Caco-2 (cell line): Measurements from ENCODE around the gene MIPEP. TPM values are rescaled to one million over a fixed set of nuclear protein-coding genes. Genes with fewer than 3 reads are reported as not detected.

Experiments
- BruUV-seq: library from RNA; stranded (reverse); fragments of 400-500 nt; replicated peaks from 2 replicates; lab custom pipeline; 2021; lab: Mats Ljungman, UMichigan
- CTCF ChIA-PET: fragments of 300-600 bp; sonication (Branson Sonifier 250); formaldehyde crosslinking; loops from one replicate; lab custom pipeline; 2022; ENCODE audit warnings: antibody characterized with exemption; lab: Charles Lee
- POLR2A ChIA-PET: fragments of 300-600 bp; sonication (Branson Sonifier 250); formaldehyde crosslinking; loops from one replicate; lab custom pipeline; 2022; ENCODE audit warnings: antibody characterized with exemption; lab: Charles Lee
- DNase-seq, 2 experiments: peaks; one replicate each; pipeline versions ENCODE4 v3.0.0 to v3.0.0-alpha.2; 2020 to 2022
- H3K27me3 ChIP-seq: replicated peaks from 2 replicates; pipeline ENCODE4 v1.6.0; 2011; ENCODE audit warnings: low read length; ENCODE audit not compliant: control insufficient read depth, insufficient read depth
- H3K36me3 ChIP-seq: 2 replicates; pipeline ENCODE4 v1.5.1; 2011; ENCODE audit warnings: low read length; ENCODE audit not compliant: control insufficient read depth, insufficient read depth
- H3K4me1 ChIP-seq: fragments of 250-450 bp; sonication (Bioruptor Pico); 2 replicates; pipeline ENCODE4 v1.5.1; 2020; ENCODE audit warnings: mild to moderate bottlenecking
- H3K4me3 ChIP-seq: 2 replicates; pipeline ENCODE4 v1.5.1; 2011; ENCODE audit warnings: low read depth, mild to moderate bottlenecking, control low read depth, low read length
- H3K9me3 ChIP-seq: fragments of 250-450 bp; sonication (Bioruptor Pico); 2 replicates; pipeline ENCODE4 v1.5.1; 2020; ENCODE audit warnings: mild to moderate bottlenecking, moderate library complexity
- H3K27ac Mint-ChIP-seq: one replicate; pipeline ENCODE4 v1.8.0; 2022; ENCODE audit warnings: mixed read lengths; ENCODE audit not compliant: unreplicated experiment
- H3K27me3 Mint-ChIP-seq: one replicate; pipeline ENCODE4 v1.8.0; 2022; ENCODE audit warnings: mixed read lengths; ENCODE audit not compliant: insufficient read depth, unreplicated experiment
- H3K36me3 Mint-ChIP-seq: one replicate; pipeline ENCODE4 v1.8.0; 2022; ENCODE audit warnings: mild to moderate bottlenecking, mixed read lengths; ENCODE audit not compliant: insufficient read depth, unreplicated experiment
- H3K4me1 Mint-ChIP-seq: one replicate; pipeline ENCODE4 v1.8.0; 2022; ENCODE audit warnings: low read depth, mixed read lengths; ENCODE audit not compliant: unreplicated experiment
- H3K4me3 Mint-ChIP-seq: one replicate; pipeline ENCODE4 v1.8.0; 2022; ENCODE audit warnings: mild to moderate bottlenecking, moderate library complexity, mixed read lengths; ENCODE audit not compliant: unreplicated experiment
- H3K9me3 Mint-ChIP-seq: one replicate; pipeline ENCODE4 v1.8.0; 2022; ENCODE audit warnings: mixed read lengths; ENCODE audit not compliant: unreplicated experiment
- CTCF ChIP-seq, 2 experiments: fragments of 200-600 bp in 1 of 2; IDR thresholded peaks; 1 replicate in 1 of 2; 2 replicates in 1 of 2; pipeline versions ENCODE4 v1.5.1 to v1.8.0; 2011 to 2022; ENCODE audit warnings: antibody characterized with exemption in 1 of 2, control low read depth in 1 of 2, inconsistent platforms in 1 of 2, low read depth in 1 of 2, low read length in 1 of 2, mild to moderate bottlenecking in 1 of 2, moderate library complexity in 1 of 2; ENCODE audit not compliant: insufficient read depth in 1 of 2, severe bottlenecking in 1 of 2, unreplicated experiment in 1 of 2
- intact Hi-C: fragments of 100-400 bp; cut with micrococcal nuclease; formaldehyde crosslinking; loops from one replicate; pipeline ENCODE4 v1.10.0; 2022; ENCODE audit not compliant: unreplicated experiment
- total RNA-seq: library from RNA; stranded (reverse); gene quantifications from 2 replicates; pipeline ENCODE4 v1.2.3, GENCODE V29; 2022

Gene MIPEP
- total RNA-seq, 1 experiment from 2014 or later: 40.6 TPM

- Mint-ChIP-seq H3K36me3 (peaks cover 2% of the 10 kb centered on the region), H3K4me1 (no peaks in the 10 kb centered on the region), H3K9me3 (no peaks in the 10 kb centered on the region), H3K27ac (no peak overlapping the region), H3K4me3 (no peak overlapping the region), H3K27me3 (no peaks in the 10 kb centered on the region)
- POLR2A ChIA-PET: no interaction called here
- intact Hi-C loops: no loop called here
- no peaks in the 10 kb centered on the region; the same call in 1 of the 2 replicates for H3K36me3 ChIP-seq
- H3K4me3 ChIP-seq: no peak overlapping the region
- H3K4me1 ChIP-seq: peaks cover 6% of the 10 kb centered on the region; the same call in 1 of the 2 replicates
- no peak for TF ChIP-seq CTCF (IDR thresholded peaks at IDR 0.05; ENCODE audit: insufficient read depth in 1 of 2, low read depth in 1 of 2, low read length in 1 of 2, severe bottlenecking in 1 of 2, unreplicated experiment in 1 of 2)
- CTCF ChIA-PET: interaction anchor here (0.6 kb wide), 1 partner anchor 22 kb away, joined by 4 read pairs; the partner anchor contains the start of gene MIPEP
- no peak for DNase-seq
- no peaks in the 10 kb centered on the region for H3K9me3 ChIP-seq
- H3K27me3 ChIP-seq: no peaks in the 10 kb centered on the region
- no TSS peak for BruUV-seq
Observed at GRCh38 chr13:23866420-23867026, 22.7 kb downstream of the MIPEP start.

GRCh38 chr13:23865906-23866305, 23.3 kb downstream of the MIPEP start:
- intact Hi-C loops: no loop called here

GRCh38 chr13:23865026-23865425, 24.2 kb downstream of the MIPEP start:
- H3K27me3 ChIP-seq: no peaks in the 10 kb centered on the region
- H3K36me3 Mint-ChIP-seq: peaks cover 11% of the 10 kb centered on the region
- no peak overlapping the region for H3K4me3 ChIP-seq
- no peak overlapping the region for H3K27ac Mint-ChIP-seq
- H3K9me3 Mint-ChIP-seq: peaks cover 7% of the 10 kb centered on the region
- no peaks in the 10 kb centered on the region for H3K36me3 ChIP-seq
- intact Hi-C loops: no loop called here
- no TSS peak for BruUV-seq
- H3K4me3 Mint-ChIP-seq: no peak overlapping the region
- H3K9me3 ChIP-seq: no peaks in the 10 kb centered on the region
- peaks cover 6% of the 10 kb centered on the region for H3K4me1 Mint-ChIP-seq
- CTCF ChIA-PET: no interaction called here
- POLR2A ChIA-PET: no interaction called here
- no peaks in the 10 kb centered on the region for H3K4me1 ChIP-seq
- DNase-seq: no peak
- H3K27me3 Mint-ChIP-seq: no peaks in the 10 kb centered on the region
- no peak for TF ChIP-seq CTCF (IDR thresholded peaks at IDR 0.05; ENCODE audit: insufficient read depth in 1 of 2, low read depth in 1 of 2, low read length in 1 of 2, severe bottlenecking in 1 of 2, unreplicated experiment in 1 of 2)

More at GRCh38 chr13:23865906-23866305, 23.3 kb downstream of the MIPEP start:
- no peaks in the 10 kb centered on the region for H3K9me3 ChIP-seq
- peaks cover 6% of the 10 kb centered on the region for H3K36me3 Mint-ChIP-seq
- H3K4me3 Mint-ChIP-seq: no peak overlapping the region
- ChIA-PET POLR2A (no interaction called here), CTCF (no interaction called here)
- H3K4me3 ChIP-seq: no peak overlapping the region
- H3K36me3 ChIP-seq: no peaks in the 10 kb centered on the region; the same call in 1 of the 2 replicates
- H3K4me1 ChIP-seq: peaks cover 5% of the 10 kb centered on the region; the same call in 1 of the 2 replicates
- no peaks in the 10 kb centered on the region for H3K9me3 Mint-ChIP-seq
- H3K4me1 Mint-ChIP-seq: no peaks in the 10 kb centered on the region
- DNase-seq: no peak
- no TSS peak for BruUV-seq
- TF ChIP-seq CTCF (IDR thresholded peaks at IDR 0.05; ENCODE audit: insufficient read depth in 1 of 2, low read depth in 1 of 2, low read length in 1 of 2, severe bottlenecking in 1 of 2, unreplicated experiment in 1 of 2): no peak
- no peaks in the 10 kb centered on the region for H3K27me3 Mint-ChIP-seq
- no peak overlapping the region for H3K27ac Mint-ChIP-seq
- no peaks in the 10 kb centered on the region for H3K27me3 ChIP-seq
